Measurements from ENCODE around the gene MACF1.
A peak's percentile ranks its signal among the peaks of the same experiment; 100 is the strongest.

MACF1 gene

DNA sequence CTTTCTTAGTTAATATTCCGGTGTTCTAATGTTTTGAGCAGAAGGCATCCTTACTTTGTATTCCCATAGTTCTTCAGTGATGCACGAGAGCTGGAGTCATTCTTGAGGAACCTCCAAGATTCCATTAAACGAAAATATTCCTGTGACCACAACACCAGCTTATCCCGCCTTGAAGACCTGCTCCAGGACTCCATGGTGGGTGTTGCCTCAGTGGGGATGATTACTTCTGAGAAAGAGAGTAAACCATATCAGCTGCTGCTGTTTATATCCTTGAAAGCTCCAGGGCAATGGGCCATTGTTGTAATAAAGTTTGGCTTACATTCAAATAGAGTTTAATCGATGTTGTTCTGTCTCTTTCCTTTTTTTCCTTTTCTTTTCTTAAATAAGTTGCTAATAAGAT lies 93.1 kb downstream of the MACF1 start:
- ATAC-seq (replicated peaks) (no peak), DNase-seq (no peak)
- no peaks in the 10 kb centered on the region for H3K9me3 Mint-ChIP-seq
- no peak overlapping the region for H3K4me3 Mint-ChIP-seq
- H3K36me3 Mint-ChIP-seq = peaks cover 46 to 55% of the 10 kb centered on the region in 2 donors
- H3K27me3 Mint-ChIP-seq = no peaks in the 10 kb centered on the region
- peaks cover 0 to 7% of the 10 kb centered on the region in 2 donors for H3K4me1 Mint-ChIP-seq
- no peak overlapping the region for H3K27ac Mint-ChIP-seq

DNA sequence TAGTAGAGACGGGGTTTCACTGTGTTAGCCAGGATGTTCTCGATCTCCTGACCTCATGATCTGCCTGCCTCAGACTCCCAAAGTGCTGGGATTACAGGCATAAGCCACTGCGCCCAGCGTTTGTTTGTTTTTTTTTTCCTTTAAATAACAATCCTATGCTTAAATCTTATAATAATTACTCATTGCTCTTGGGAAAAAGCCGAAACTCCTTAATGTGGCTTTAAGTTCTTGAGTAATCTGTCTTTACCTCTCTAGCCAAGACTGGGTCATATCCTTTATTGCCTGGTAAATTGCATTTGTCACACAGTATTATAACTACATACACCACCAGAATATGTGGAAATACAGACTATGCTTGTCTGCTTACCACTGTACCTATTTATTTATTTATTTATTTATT lies 97.1 kb downstream of the MACF1 start:
- DNase-seq = no peak
- peaks cover 42 to 43% of the 10 kb centered on the region in 2 donors for H3K36me3 Mint-ChIP-seq

GRCh38 chr1:39305555-39305954 lies 101.1 kb downstream of the MACF1 start:
- ATAC-seq (replicated peaks) (no peak), DNase-seq (no peak)
- H3K9me3 Mint-ChIP-seq = no peaks in the 10 kb centered on the region
- H3K27me3 Mint-ChIP-seq = no peaks in the 10 kb centered on the region
- H3K4me3 Mint-ChIP-seq = no peak overlapping the region
- no peak overlapping the region for H3K27ac Mint-ChIP-seq
- peaks cover 0 to 4% of the 10 kb centered on the region in 2 donors for H3K4me1 Mint-ChIP-seq
- H3K36me3 Mint-ChIP-seq = peaks cover 39 to 45% of the 10 kb centered on the region in 2 donors

More for the DNA sequence above, 97.1 kb downstream of the MACF1 start:
- H3K27me3 Mint-ChIP-seq = no peaks in the 10 kb centered on the region
- H3K4me1 Mint-ChIP-seq = peaks cover 0 to 4% of the 10 kb centered on the region in 2 donors
- no peak overlapping the region for H3K4me3 Mint-ChIP-seq
- no peak for ATAC-seq (replicated peaks)
- H3K27ac Mint-ChIP-seq = no peak overlapping the region
- no peaks in the 10 kb centered on the region for H3K9me3 Mint-ChIP-seq

DNA sequence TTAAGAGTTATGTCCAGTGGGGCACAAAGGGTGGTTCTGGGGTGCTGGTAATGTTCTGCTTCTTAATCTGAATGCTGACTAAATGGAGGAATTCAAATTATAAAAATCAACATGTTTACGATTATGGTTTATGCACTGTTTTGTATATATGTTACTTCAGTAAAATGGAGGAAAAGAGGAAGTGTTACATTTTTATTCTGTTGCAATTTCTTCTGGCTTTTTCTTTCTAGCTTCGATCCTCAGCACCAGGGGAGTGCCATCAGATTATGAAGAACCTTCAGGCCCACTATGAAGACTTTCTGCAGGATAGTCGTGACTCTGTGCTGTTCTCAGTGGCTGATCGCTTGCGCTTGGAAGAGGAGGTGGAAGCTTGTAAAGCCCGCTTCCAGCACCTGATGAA lies 105.5 kb downstream of the MACF1 start:
- H3K9me3 Mint-ChIP-seq = no peaks in the 10 kb centered on the region
- H3K27ac Mint-ChIP-seq = peak overlapping the region; percentile 9
- no peak overlapping the region for H3K4me3 Mint-ChIP-seq
- peaks cover 40 to 52% of the 10 kb centered on the region in 2 donors for H3K36me3 Mint-ChIP-seq
- ATAC-seq (replicated peaks) (no peak), DNase-seq (no peak)
- H3K27me3 Mint-ChIP-seq = no peaks in the 10 kb centered on the region
- peaks cover 0 to 3% of the 10 kb centered on the region in 2 donors for H3K4me1 Mint-ChIP-seq

- no peak for ATAC-seq (replicated peaks)
These were observed 106.2 kb downstream of the MACF1 start for GRCh38 chr1:39310691-39311090.

DNA sequence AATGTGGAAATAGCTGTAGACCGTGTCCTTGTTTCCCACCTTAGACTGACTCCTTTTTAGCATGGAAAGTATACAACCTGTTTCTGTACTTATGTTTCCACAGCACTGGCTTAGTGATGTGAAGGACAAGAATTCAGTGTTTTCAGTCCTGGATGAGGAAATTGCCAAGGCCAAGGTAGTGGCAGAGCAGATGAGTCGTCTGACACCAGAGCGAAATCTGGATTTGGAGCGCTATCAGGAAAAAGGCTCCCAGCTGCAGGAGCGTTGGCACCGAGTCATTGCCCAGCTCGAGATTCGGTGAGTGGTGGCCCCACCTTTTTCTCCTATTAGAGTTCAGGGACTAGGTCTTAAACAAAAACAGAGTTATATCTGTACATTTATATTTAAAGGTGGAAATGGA lies 112.6 kb downstream of the MACF1 start:
- Mint-ChIP-seq H3K27ac (no peak overlapping the region), H3K27me3 (no peaks in the 10 kb centered on the region), H3K36me3 (peaks cover 44 to 62% of the 10 kb centered on the region in 2 donors), H3K9me3 (no peaks in the 10 kb centered on the region), H3K4me1 (peaks cover 3 to 5% of the 10 kb centered on the region in 2 donors), H3K4me3 (no peak overlapping the region)
- DNase-seq (no peak), ATAC-seq (replicated peaks) (no peak)

More at GRCh38 chr1:39310691-39311090, 106.2 kb downstream of the MACF1 start:
- H3K36me3 Mint-ChIP-seq = peaks cover 41 to 53% of the 10 kb centered on the region in 2 donors
- H3K27me3 Mint-ChIP-seq = no peaks in the 10 kb centered on the region
- H3K9me3 Mint-ChIP-seq = no peaks in the 10 kb centered on the region
- H3K4me3 Mint-ChIP-seq = no peak overlapping the region
- no peaks in the 10 kb centered on the region for H3K4me1 Mint-ChIP-seq
- H3K27ac Mint-ChIP-seq = no peak overlapping the region
- DNase-seq = no peak

DNA sequence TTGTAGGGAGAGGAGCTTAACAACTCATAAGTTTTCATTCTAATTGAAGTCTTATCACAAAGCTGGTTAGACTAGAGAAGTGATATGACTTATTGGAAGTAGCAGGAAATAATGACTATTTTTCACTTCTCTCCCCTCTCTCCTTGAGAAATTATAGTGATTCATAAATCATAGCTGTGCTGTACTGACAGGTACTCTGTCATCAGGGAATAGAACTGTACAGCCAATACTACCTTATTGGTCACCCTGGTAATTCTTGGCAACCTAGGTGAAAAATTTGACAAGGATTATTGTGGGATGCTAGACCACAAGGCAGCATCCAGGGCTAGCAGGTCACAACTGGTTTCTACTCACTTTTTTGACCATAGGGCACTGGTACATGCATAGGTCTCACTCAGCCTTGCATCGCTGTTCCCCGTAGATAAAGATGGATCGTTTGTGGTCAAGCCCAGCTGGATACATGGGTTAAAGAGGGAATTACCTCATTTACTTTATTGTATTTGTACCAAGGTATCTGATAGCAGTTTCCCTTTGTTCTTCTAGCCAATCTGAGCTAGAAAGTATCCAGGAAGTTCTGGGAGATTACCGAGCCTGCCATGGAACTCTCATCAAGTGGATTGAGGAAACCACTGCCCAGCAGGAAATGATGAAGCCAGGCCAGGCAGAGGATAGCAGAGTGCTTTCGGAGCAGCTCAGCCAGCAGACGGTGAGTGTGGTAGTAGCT lies 113.6 kb downstream of the MACF1 start:
- Mint-ChIP-seq H3K27me3 (no peaks in the 10 kb centered on the region), H3K36me3 (peaks cover 44 to 58% of the 10 kb centered on the region in 2 donors), H3K9me3 (no peaks in the 10 kb centered on the region), H3K27ac (peak overlapping the region; percentile 47), H3K4me1 (peaks cover 3 to 5% of the 10 kb centered on the region in 2 donors), H3K4me3 (no peak overlapping the region)
- DNase-seq (no peak), ATAC-seq (replicated peaks) (no peak)

- Mint-ChIP-seq H3K4me3 (no peak overlapping the region), H3K4me1 (peaks cover 3 to 5% of the 10 kb centered on the region in 2 donors), H3K9me3 (no peaks in the 10 kb centered on the region), H3K27me3 (no peaks in the 10 kb centered on the region), H3K27ac (peak overlapping the region; percentile 37), H3K36me3 (peaks cover 30 to 42% of the 10 kb centered on the region in 2 donors)
- no peak for ATAC-seq (replicated peaks)
- no peak for DNase-seq
These were observed 117.5 kb downstream of the MACF1 start for GRCh38 chr1:39321979-39322378.

DNA sequence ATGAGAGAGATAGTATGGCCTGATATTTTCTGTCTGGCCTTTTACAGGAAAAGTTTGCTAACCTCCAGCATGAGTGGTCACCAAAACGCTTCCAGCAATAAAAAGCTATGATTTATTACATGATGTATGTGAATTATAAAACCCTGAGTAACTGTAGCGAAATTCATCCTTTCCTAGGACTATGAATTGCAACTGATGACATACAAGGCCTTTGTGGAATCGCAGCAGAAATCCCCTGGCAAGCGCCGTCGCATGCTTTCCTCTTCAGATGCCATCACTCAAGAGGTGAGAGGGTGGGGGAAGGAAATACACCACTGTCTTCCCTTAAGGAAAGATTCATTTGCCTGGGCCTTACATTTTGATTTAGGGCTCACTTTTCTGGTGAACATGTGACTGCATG lies 117.9 kb downstream of the MACF1 start:
- Mint-ChIP-seq H3K36me3 (peaks cover 31 to 42% of the 10 kb centered on the region in 2 donors), H3K9me3 (no peaks in the 10 kb centered on the region), H3K4me1 (peaks cover 3 to 5% of the 10 kb centered on the region in 2 donors), H3K4me3 (no peak overlapping the region), H3K27ac (no peak overlapping the region), H3K27me3 (no peaks in the 10 kb centered on the region)
- ATAC-seq (replicated peaks) = no peak
- DNase-seq = no peak

DNA sequence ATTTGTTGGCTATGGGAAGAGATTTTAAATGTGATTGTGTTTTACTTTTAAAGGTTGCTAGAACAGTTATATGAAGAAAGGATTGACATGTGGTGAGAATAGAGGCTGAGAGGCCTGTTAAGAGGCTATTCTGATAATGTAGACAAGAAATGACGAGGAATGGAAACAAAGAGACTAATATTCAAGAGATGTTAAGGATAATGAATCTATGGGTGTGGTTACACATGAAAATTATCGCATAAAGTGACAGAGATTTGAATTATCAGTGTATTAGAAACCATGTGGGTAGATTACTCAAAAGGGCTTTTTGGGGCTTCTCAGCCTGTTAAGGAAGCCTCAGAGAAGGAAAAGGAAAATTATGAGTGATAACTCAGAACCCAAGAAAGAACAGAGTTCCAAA lies 120.4 kb downstream of the MACF1 start:
- H3K4me1 Mint-ChIP-seq = peaks cover 3 to 5% of the 10 kb centered on the region in 2 donors
- ATAC-seq (replicated peaks) (no peak), DNase-seq (no peak)
- no peak overlapping the region for H3K4me3 Mint-ChIP-seq
- H3K27me3 Mint-ChIP-seq = no peaks in the 10 kb centered on the region
- no peaks in the 10 kb centered on the region for H3K9me3 Mint-ChIP-seq
- H3K27ac Mint-ChIP-seq = no peak overlapping the region
- peaks cover 22 to 31% of the 10 kb centered on the region in 2 donors for H3K36me3 Mint-ChIP-seq

- DNase-seq = no peak
- Mint-ChIP-seq H3K27ac (no peak overlapping the region), H3K36me3 (peaks cover 17 to 30% of the 10 kb centered on the region in 2 donors)
These were observed 122.3 kb downstream of the MACF1 start for GRCh38 chr1:39326836-39327235.

GRCh38 chr1:39328095-39328494 lies 123.6 kb downstream of the MACF1 start:
- no peak overlapping the region for H3K27ac Mint-ChIP-seq
- H3K27me3 Mint-ChIP-seq = no peaks in the 10 kb centered on the region
- peaks cover 15 to 34% of the 10 kb centered on the region in 2 donors for H3K36me3 Mint-ChIP-seq
- H3K4me1 Mint-ChIP-seq = no peaks in the 10 kb centered on the region
- no peak overlapping the region for H3K4me3 Mint-ChIP-seq
- no peak for DNase-seq
- no peak for ATAC-seq (replicated peaks)
- no peaks in the 10 kb centered on the region for H3K9me3 Mint-ChIP-seq

More at GRCh38 chr1:39326836-39327235, 122.3 kb downstream of the MACF1 start:
- Mint-ChIP-seq H3K4me3 (no peak overlapping the region), H3K27me3 (no peaks in the 10 kb centered on the region), H3K4me1 (peaks cover under 1 to 2% of the 10 kb centered on the region in 2 donors), H3K9me3 (no peaks in the 10 kb centered on the region)
- ATAC-seq (replicated peaks) = no peak

GRCh38 chr1:39328586-39329121 lies 124.2 kb downstream of the MACF1 start:
- ATAC-seq (replicated peaks) (no peak), DNase-seq (no peak)
- no peak overlapping the region for H3K27ac Mint-ChIP-seq
- H3K4me1 Mint-ChIP-seq = no peaks in the 10 kb centered on the region
- H3K4me3 Mint-ChIP-seq = no peak overlapping the region
- H3K36me3 Mint-ChIP-seq = peaks cover 21 to 40% of the 10 kb centered on the region in 2 donors
- no peaks in the 10 kb centered on the region for H3K27me3 Mint-ChIP-seq
- no peaks in the 10 kb centered on the region for H3K9me3 Mint-ChIP-seq

- Mint-ChIP-seq H3K27me3 (no peaks in the 10 kb centered on the region), H3K36me3 (peaks cover 26 to 59% of the 10 kb centered on the region in 2 donors), H3K27ac (no peak overlapping the region), H3K9me3 (no peaks in the 10 kb centered on the region), H3K4me3 (no peak overlapping the region), H3K4me1 (no peaks in the 10 kb centered on the region)
- ATAC-seq (replicated peaks) (no peak), DNase-seq (no peak)
These were observed 127.2 kb downstream of the MACF1 start for GRCh38 chr1:39331647-39332046.

DNA sequence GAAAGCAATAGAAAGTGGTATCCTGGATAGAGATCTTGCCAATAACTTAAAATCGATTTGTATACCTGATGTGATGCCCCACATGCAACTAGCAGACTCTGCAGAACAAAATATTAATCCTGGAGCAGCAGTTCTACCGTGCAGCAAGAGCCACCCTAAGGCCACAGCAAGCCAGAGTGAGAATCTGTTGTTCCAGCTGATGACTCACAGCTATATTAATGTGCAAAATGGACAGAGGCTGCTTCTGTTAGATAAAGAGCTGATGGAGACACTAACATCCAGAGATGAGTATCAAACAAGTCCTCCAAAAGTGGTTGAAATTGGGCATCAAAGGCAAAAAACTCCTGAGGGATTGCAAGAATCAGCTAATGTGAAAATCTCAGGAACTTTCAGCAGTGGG lies 127.8 kb downstream of the MACF1 start:
- Mint-ChIP-seq H3K4me3 (no peak overlapping the region), H3K36me3 (peaks cover 21 to 53% of the 10 kb centered on the region in 2 donors), H3K4me1 (no peaks in the 10 kb centered on the region), H3K27ac (no peak overlapping the region), H3K27me3 (no peaks in the 10 kb centered on the region), H3K9me3 (no peaks in the 10 kb centered on the region)
- ATAC-seq (replicated peaks) (no peak), DNase-seq (no peak)

All from stimulated activated naive B cell treated with anti-CD40 and anti-IgM and Interleukin-4, amounts not matched to agents 10 μg/mL and 1 μg/mL and 100 μg/mL, for 72 hours (primary cell).